ENCODE measurements around the gene RPS4Y1.

Gene RPS4Y1

DNA sequence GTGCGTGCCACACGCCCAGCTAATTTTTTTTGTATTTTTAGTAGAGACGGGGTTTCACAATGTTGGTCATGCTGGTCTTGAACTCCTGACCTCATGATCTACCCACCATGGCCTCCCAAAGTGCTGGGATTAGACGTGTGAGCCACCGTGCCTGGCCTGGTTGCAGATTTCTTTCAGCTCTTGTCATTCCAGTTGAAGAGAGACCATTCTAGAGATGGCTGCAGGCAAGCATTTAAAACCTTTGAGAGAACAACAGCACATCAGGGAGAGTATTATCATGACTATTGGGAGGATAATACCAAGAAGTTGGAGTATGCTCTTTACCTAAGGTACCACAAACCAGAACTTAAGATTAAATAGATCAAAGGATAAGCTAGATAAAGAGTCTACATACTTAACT is 12.9 kb upstream of the RPS4Y1 start:
- Mint-ChIP-seq H3K27me3 (ENCODE audit: low read depth) (no peaks in the 10 kb centered on the region), H3K36me3 (ENCODE audit: low read depth) (no peaks in the 10 kb centered on the region), H3K4me1 (no peaks in the 10 kb centered on the region), H3K4me3 (no peak overlapping the region), H3K27ac (no peak overlapping the region), H3K9me3 (no peaks in the 10 kb centered on the region)
- no peak for TF ChIP-seq CTCF (IDR thresholded peaks at IDR 0.05; ENCODE audit: unreplicated experiment in 3 of 3)

- H3K4me1 Mint-ChIP-seq, result no peaks in the 10 kb centered on the region
- H3K9me3 Mint-ChIP-seq, result no peaks in the 10 kb centered on the region
- no peaks in the 10 kb centered on the region for H3K36me3 Mint-ChIP-seq (ENCODE audit: low read depth)
- no peak overlapping the region for H3K27ac Mint-ChIP-seq
- no peak overlapping the region for H3K4me3 Mint-ChIP-seq
- no peaks in the 10 kb centered on the region for H3K27me3 Mint-ChIP-seq (ENCODE audit: low read depth)
- TF ChIP-seq CTCF (IDR thresholded peaks at IDR 0.05; ENCODE audit: unreplicated experiment in 3 of 3), result no peak
These were observed 6.2 kb upstream of the RPS4Y1 start for GRCh38 chrY:2835230-2835629.

- Mint-ChIP-seq H3K27me3 (ENCODE audit: low read depth) (no peaks in the 10 kb centered on the region), H3K36me3 (ENCODE audit: low read depth) (no peaks in the 10 kb centered on the region), H3K9me3 (no peaks in the 10 kb centered on the region), H3K27ac (no peak overlapping the region), H3K4me3 (no peak overlapping the region), H3K4me1 (no peaks in the 10 kb centered on the region)
- no peak for TF ChIP-seq CTCF (IDR thresholded peaks at IDR 0.05; ENCODE audit: unreplicated experiment in 3 of 3)
These were observed 4.3 kb upstream of the RPS4Y1 start for GRCh38 chrY:2837078-2837477.

- H3K4me3 Mint-ChIP-seq, result no peak overlapping the region
- H3K27ac Mint-ChIP-seq, result no peak overlapping the region
- H3K36me3 Mint-ChIP-seq (ENCODE audit: low read depth), result no peaks in the 10 kb centered on the region
- no peak for TF ChIP-seq CTCF (IDR thresholded peaks at IDR 0.05; ENCODE audit: unreplicated experiment in 3 of 3)
- H3K27me3 Mint-ChIP-seq (ENCODE audit: low read depth), result no peaks in the 10 kb centered on the region
- H3K4me1 Mint-ChIP-seq, result no peaks in the 10 kb centered on the region
- no peaks in the 10 kb centered on the region for H3K9me3 Mint-ChIP-seq
These were observed 3.5 kb upstream of the RPS4Y1 start for GRCh38 chrY:2837932-2838331.

GRCh38 chrY:2846791-2847190 is 5.4 kb downstream of the RPS4Y1 start:
- Mint-ChIP-seq H3K27ac (no peak overlapping the region), H3K27me3 (ENCODE audit: low read depth) (no peaks in the 10 kb centered on the region), H3K36me3 (ENCODE audit: low read depth) (no peaks in the 10 kb centered on the region), H3K4me3 (no peak overlapping the region), H3K4me1 (no peaks in the 10 kb centered on the region), H3K9me3 (no peaks in the 10 kb centered on the region)
- no peak for TF ChIP-seq CTCF (IDR thresholded peaks at IDR 0.05; ENCODE audit: unreplicated experiment in 3 of 3)

GRCh38 chrY:2848384-2848783 is 7.0 kb downstream of the RPS4Y1 start:
- Mint-ChIP-seq H3K9me3 (no peaks in the 10 kb centered on the region), H3K27ac (no peak overlapping the region), H3K27me3 (ENCODE audit: low read depth) (no peaks in the 10 kb centered on the region), H3K36me3 (ENCODE audit: low read depth) (no peaks in the 10 kb centered on the region), H3K4me3 (no peak overlapping the region), H3K4me1 (no peaks in the 10 kb centered on the region)
- TF ChIP-seq CTCF (IDR thresholded peaks at IDR 0.05; ENCODE audit: unreplicated experiment in 3 of 3), result no peak

Data from nephron (organoid).